Stimulated activated CD4-positive, alpha-beta T cell treated with anti-CD3 and anti-CD28 coated beads, Interleukin-2, amount 100 ng/mL, for 4 hours (primary cell): Measurements from ENCODE around the gene RPTOR.
"Not testable (repeated sequence)": the region's sequence is repeated elsewhere in the genome, so short reads cannot be mapped to it uniquely, and the experiment has no call there.

Source experiments
- DNase-seq: peaks from one replicate; pipeline ENCODE4 v3.0.0-alpha.2; 2020; ENCODE audit warnings: low read depth

Gene RPTOR

GRCh38 chr17:80544655-80545498, at the start of gene RPTOR:
TSS of gene RPTOR (plus strand) at chr17:80544838. CDS start at chr17:80545630, 792 bp downstream.
- DNase-seq: peak; percentile 83

GRCh38 chr17:80497726-80498241, 46.9 kb upstream of the RPTOR start:
- no peak for DNase-seq

GRCh38 chr17:80498242-80498919, 46.3 kb upstream of the RPTOR start:
- DNase-seq: no peak

- DNase-seq: no peak
Measured at GRCh38 chr17:80498920-80499410, 45.7 kb upstream of the RPTOR start.

GRCh38 chr17:80499560-80499959, 45.1 kb upstream of the RPTOR start:
- no peak for DNase-seq

GRCh38 chr17:80499961-80500665, 44.5 kb upstream of the RPTOR start:
- no peak for DNase-seq

GRCh38 chr17:80501741-80502577, 42.7 kb upstream of the RPTOR start:
- no peak for DNase-seq

- no peak for DNase-seq
Measured at GRCh38 chr17:80502578-80502877, 42.1 kb upstream of the RPTOR start.

- DNase-seq: no peak
Measured at GRCh38 chr17:80503031-80503430, 41.6 kb upstream of the RPTOR start.

GRCh38 chr17:80503921-80504320, 40.7 kb upstream of the RPTOR start:
- DNase-seq: no peak

GRCh38 chr17:80504686-80505413, 39.8 kb upstream of the RPTOR start:
- DNase-seq: no peak

- not testable (repeated sequence) for DNase-seq
Measured at GRCh38 chr17:80507177-80507576, 37.5 kb upstream of the RPTOR start.

GRCh38 chr17:80507965-80508364, 36.7 kb upstream of the RPTOR start:
- DNase-seq: no peak

- DNase-seq: no peak
Measured at GRCh38 chr17:80509311-80509710, 35.3 kb upstream of the RPTOR start.

- no peak for DNase-seq
Measured at GRCh38 chr17:80510132-80510531, 34.5 kb upstream of the RPTOR start.

GRCh38 chr17:80510772-80511171, 33.9 kb upstream of the RPTOR start:
- no peak for DNase-seq

GRCh38 chr17:80511222-80512180, 33.1 kb upstream of the RPTOR start:
- no peak for DNase-seq

- DNase-seq: no peak
Measured at GRCh38 chr17:80512233-80512632, 32.4 kb upstream of the RPTOR start.

GRCh38 chr17:80513201-80513600, 31.4 kb upstream of the RPTOR start:
- no peak for DNase-seq

GRCh38 chr17:80513892-80514291, 30.7 kb upstream of the RPTOR start:
- DNase-seq: no peak
